Tibial artery (tissue), 4 donors: ENCODE results near the gene RNF144A.

Experiments used
- DNase-seq, 2 donors: peaks; one replicate each; pipeline ENCODE4 v3.0.0-alpha.2; 2019
- H3K27ac ChIP-seq, 2 donors: fragments of 200-600 bp; sonication (generic) in 1 of 2; 1 replicate in 1 of 2; 2 replicates in 1 of 2; pipeline ENCODE4 v1.5.1; 2018 to 2019; ENCODE audit warnings: mild to moderate bottlenecking in 1 of 2
- H3K27me3 ChIP-seq, 2 donors: fragments of 200-600 bp; sonication (generic) in 1 of 2; one replicate each; pipeline versions ENCODE4 v1.5.1 to v1.6.0; 2016 to 2019
- H3K36me3 ChIP-seq, 3 donors: fragments of 200-600 bp; sonication (generic) in 2 of 3; one replicate each; pipeline ENCODE4 v1.5.1; 2016 to 2019; ENCODE audit warnings: mild to moderate bottlenecking in 2 of 3
- H3K4me1 ChIP-seq, 4 donors: fragments of 200-600 bp; sonication (generic) in 2 of 4; 1 replicate in 3 of 4; 2 replicates in 1 of 4; pipeline ENCODE4 v1.5.1; 2016 to 2019
- H3K4me3 ChIP-seq, 2 donors: fragments of 200-600 bp; sonication (generic) in 1 of 2; 1 replicate in 1 of 2; 2 replicates in 1 of 2; pipeline ENCODE4 v1.5.1; 2018 to 2019; ENCODE audit warnings: mild to moderate bottlenecking in 2 of 2
- H3K9me3 ChIP-seq, 3 donors: fragments of 200-600 bp; sonication (generic) in 1 of 3; one replicate each; pipeline ENCODE4 v1.5.1; 2016 to 2019
- CTCF ChIP-seq, 2 experiments: fragments of 200-600 bp in 1 of 2; fragments of 450-650 bp in 1 of 2; IDR thresholded peaks; one replicate each; pipeline ENCODE4 v1.5.1; 2017 to 2019; ENCODE audit warnings: antibody characterized with exemption in 2 of 2, mild to moderate bottlenecking in 1 of 2, moderate library complexity in 1 of 2
- intact Hi-C: fragments of 100-400 bp; cut with DNase I; formaldehyde crosslinking; loops from one replicate; pipeline ENCODE4 v1.15.0; 2023; ENCODE audit warnings: low total_unique reads

Gene RNF144A

GRCh38 chr2:7010391-7011054, 93.3 kb downstream of the RNF144A start:
- intact Hi-C loops, result no loop called here

GRCh38 chr2:7011356-7012083, 94.3 kb downstream of the RNF144A start:
- no peaks in the 10 kb centered on the region for H3K36me3 ChIP-seq
- no peak for DNase-seq
- intact Hi-C loops, result no loop called here
- no peaks in the 10 kb centered on the region for H3K27me3 ChIP-seq
- H3K27ac ChIP-seq, result no peak overlapping the region
- no peaks in the 10 kb centered on the region for H3K9me3 ChIP-seq
- no peak overlapping the region for H3K4me3 ChIP-seq
- peaks cover 0 to 37% (median 15%) of the 10 kb centered on the region in 4 donors for H3K4me1 ChIP-seq
- TF ChIP-seq CTCF (IDR thresholded peaks at IDR 0.05), result no peak

More at GRCh38 chr2:7010391-7011054, 93.3 kb downstream of the RNF144A start:
- Histone ChIP-seq H3K36me3 (no peaks in the 10 kb centered on the region), H3K27ac (peak overlapping the region in 1 of 2 donors; percentile 52), H3K27me3 (no peaks in the 10 kb centered on the region), H3K9me3 (no peaks in the 10 kb centered on the region), H3K4me3 (no peak overlapping the region), H3K4me1 (peaks cover 0 to 35% (median 15%) of the 10 kb centered on the region in 4 donors)
- TF ChIP-seq CTCF (IDR thresholded peaks at IDR 0.05), result no peak
- DNase-seq, result peak in 1 of 2 donors; percentile 44

- H3K27me3 ChIP-seq, result no peaks in the 10 kb centered on the region
- H3K4me1 ChIP-seq, result peaks cover 0 to 40% (median 15%) of the 10 kb centered on the region in 4 donors
- no peaks in the 10 kb centered on the region for H3K36me3 ChIP-seq
- intact Hi-C loops, result no loop called here
- DNase-seq, result no peak
- no peak overlapping the region for H3K27ac ChIP-seq
- no peaks in the 10 kb centered on the region for H3K9me3 ChIP-seq
- TF ChIP-seq CTCF (IDR thresholded peaks at IDR 0.05), result no peak
- H3K4me3 ChIP-seq, result no peak overlapping the region
These were observed 95.0 kb downstream of the RNF144A start for GRCh38 chr2:7012141-7012764.

GRCh38 chr2:7013471-7014160, 96.4 kb downstream of the RNF144A start:
- H3K4me3 ChIP-seq, result no peak overlapping the region
- DNase-seq, result no peak
- no peaks in the 10 kb centered on the region for H3K9me3 ChIP-seq
- H3K27ac ChIP-seq, result no peak overlapping the region
- intact Hi-C loops, result no loop called here
- H3K27me3 ChIP-seq, result no peaks in the 10 kb centered on the region
- H3K36me3 ChIP-seq, result peaks cover 0 to 5% (median 0%) of the 10 kb centered on the region in 3 donors
- H3K4me1 ChIP-seq, result peaks cover 0 to 29% (median 8%) of the 10 kb centered on the region in 4 donors
- no peak for TF ChIP-seq CTCF (IDR thresholded peaks at IDR 0.05)

- H3K36me3 ChIP-seq, result peaks cover 0 to 5% (median 0%) of the 10 kb centered on the region in 3 donors
- TF ChIP-seq CTCF (IDR thresholded peaks at IDR 0.05), result no peak
- H3K4me3 ChIP-seq, result no peak overlapping the region
- intact Hi-C loops, result no loop called here
- no peak for DNase-seq
- no peak overlapping the region for H3K27ac ChIP-seq
- H3K27me3 ChIP-seq, result no peaks in the 10 kb centered on the region
- H3K9me3 ChIP-seq, result no peaks in the 10 kb centered on the region
- H3K4me1 ChIP-seq, result peaks cover 0 to 23% (median 5%) of the 10 kb centered on the region in 4 donors
These were observed 97.0 kb downstream of the RNF144A start for GRCh38 chr2:7014174-7014640.
